ACHN (cell line): ENCODE measurements around the gene ARSA.
A peak's percentile ranks its signal among the peaks of the same experiment; 100 is the strongest.

Experiments used
- DNase-seq: peaks from one replicate; pipeline ENCODE4 v3.0.0-alpha.2; 2015
- in situ Hi-C: cut with HindIII; loops from 2 replicates; pipeline ENCODE4 v1.10.0; 2017; ENCODE audit warnings: low sequenced_read_pairs, low pct_ligation_motif_present, low pct_unique_long_range_greater_than_20kb

Gene ARSA

GRCh38 chr22:50586416-50586815 is 41.5 kb downstream of the ARSA start:
- DNase-seq: no peak
- in situ Hi-C loops: no loop called here

GRCh38 chr22:50585781-50586180 is 42.2 kb downstream of the ARSA start:
- no peak for DNase-seq
- in situ Hi-C loops: no loop called here

- in situ Hi-C loops: no loop called here
- DNase-seq: no peak
Observed at GRCh38 chr22:50585238-50585637, 42.7 kb downstream of the ARSA start.

GRCh38 chr22:50584106-50585096 is 43.6 kb downstream of the ARSA start:
- DNase-seq: no peak
- in situ Hi-C loops: no loop called here

- no peak for DNase-seq
- in situ Hi-C loops: no loop called here
Observed at GRCh38 chr22:50583294-50583861, 44.6 kb downstream of the ARSA start.

- peak; percentile 96 for DNase-seq
- in situ Hi-C loops: no loop called here
Observed at GRCh38 chr22:50582493-50583293, 45.3 kb downstream of the ARSA start, which contains the start of gene CHKB. CHKB (minus strand) TSS chr22:50582849; CDS start chr22:50582781, 68 bp downstream.

- in situ Hi-C loops: no loop called here
- peak; percentile 8 for DNase-seq
Observed at GRCh38 chr22:50581950-50582492, 45.9 kb downstream of the ARSA start.

GRCh38 chr22:50581031-50581949 is 46.7 kb downstream of the ARSA start:
- in situ Hi-C loops: no loop called here
- DNase-seq: no peak

GRCh38 chr22:50579752-50580151 is 48.2 kb downstream of the ARSA start:
- in situ Hi-C loops: no loop called here
- DNase-seq: no peak

- in situ Hi-C loops: no loop called here
- DNase-seq: no peak
Observed at GRCh38 chr22:50578776-50579310, 49.1 kb downstream of the ARSA start.

- in situ Hi-C loops: no loop called here
- no peak for DNase-seq
Observed at GRCh38 chr22:50577987-50578775, 49.8 kb downstream of the ARSA start, which contains the start of gene CPT1B. CPT1B (minus strand) TSS chr22:50578427; CDS start chr22:50577915, 512 bp downstream.

GRCh38 chr22:50577697-50577986 is 50.3 kb downstream of the ARSA start:
- DNase-seq: no peak
- in situ Hi-C loops: no loop called here

GRCh38 chr22:50576806-50577696 is 50.9 kb downstream of the ARSA start:
- no peak for DNase-seq
- in situ Hi-C loops: no loop called here

- in situ Hi-C loops: no loop called here
- DNase-seq: peak; percentile 67
Observed at GRCh38 chr22:50576070-50576469, 51.9 kb downstream of the ARSA start.

GRCh38 chr22:50575426-50575941 is 52.5 kb downstream of the ARSA start:
- no peak for DNase-seq
- in situ Hi-C loops: no loop called here
